Fibroblast of mammary gland (primary cell): Measurements from ENCODE around the gene LRMDA.

ENCODE experiments used
- DNase-seq: peaks from one replicate; pipeline ENCODE4 v3.0.0-alpha.2; 2010; ENCODE audit warnings: low read depth
- H3K4me3 ChIP-seq: 2 replicates; pipeline ENCODE4 v1.5.1; 2011; ENCODE audit warnings: low read depth, mild to moderate bottlenecking, low read length, moderate library complexity; ENCODE audit not compliant: control insufficient read depth
- CTCF ChIP-seq: conservative IDR thresholded peaks from 2 replicates; pipeline ENCODE4 v1.5.1; 2011; ENCODE audit warnings: low read depth, low read length, inconsistent platforms; ENCODE audit not compliant: control insufficient read depth, insufficient read depth

Gene LRMDA

GRCh38 chr10:75803816-75804552 is 372.6 kb downstream of the LRMDA start:
- no peak overlapping the region for H3K4me3 ChIP-seq
- DNase-seq, result peak; percentile 8
- no peak for TF ChIP-seq CTCF

- no peak overlapping the region for H3K4me3 ChIP-seq
- TF ChIP-seq CTCF, result no peak
- no peak for DNase-seq
Observed at GRCh38 chr10:75806186-75806585, 374.8 kb downstream of the LRMDA start.

GRCh38 chr10:75807456-75807855 is 376.0 kb downstream of the LRMDA start:
- H3K4me3 ChIP-seq, result no peak overlapping the region
- DNase-seq, result no peak
- no peak for TF ChIP-seq CTCF

- no peak for DNase-seq
Observed at GRCh38 chr10:75809003-75809402, 377.6 kb downstream of the LRMDA start.

GRCh38 chr10:75814014-75814413 is 382.6 kb downstream of the LRMDA start:
- DNase-seq, result peak; percentile 30
- TF ChIP-seq CTCF, result no peak
- no peak overlapping the region for H3K4me3 ChIP-seq

More at GRCh38 chr10:75809003-75809402, 377.6 kb downstream of the LRMDA start:
- TF ChIP-seq CTCF, result no peak
- no peak overlapping the region for H3K4me3 ChIP-seq

- TF ChIP-seq CTCF, result no peak
- no peak for DNase-seq
- H3K4me3 ChIP-seq, result no peak overlapping the region
Observed at GRCh38 chr10:75815066-75815465, 383.6 kb downstream of the LRMDA start.
